Naive thymus-derived CD4-positive, alpha-beta T cell (primary cell): ENCODE results near the gene TRIM41. TPM values are rescaled to one million over a fixed set of nuclear protein-coding genes. Genes with fewer than 3 reads are reported as not detected.

Experiments used
- ATAC-seq: fragments of 150-1000 bp; cut with Tn5 transposase; 2 replicates; pipeline ENCODE4 v1.10.0; 2021; ENCODE audit warnings: mild to moderate bottlenecking, moderate library complexity
- CTCF ChIA-PET: fragments of 350-600 bp; sonication (Branson Sonifier 250); formaldehyde crosslinking; loops from one replicate; lab custom pipeline; 2021; ENCODE audit warnings: antibody characterized with exemption; lab: Charles Lee
- POLR2A ChIA-PET: fragments of 350-600 bp; sonication (Branson Sonifier 250); formaldehyde crosslinking; loops from one replicate; lab custom pipeline; 2021; ENCODE audit warnings: antibody characterized with exemption, inconsistent platforms; lab: Charles Lee
- DNase-seq, 9 donors: peaks; one replicate each; pipeline versions ENCODE4 v3.0.0 to v3.0.0-alpha.2; 2020 to 2022; ENCODE audit warnings: mixed read lengths in 1 of 9
- H3K27ac ChIP-seq: one replicate; pipeline ENCODE4 v1.7.0; 2013; ENCODE audit warnings: mild to moderate bottlenecking, low read depth, low read length, moderate library complexity
- H3K27me3 ChIP-seq, 2 donors: one replicate each; pipeline ENCODE4 v1.7.0; 2013; ENCODE audit warnings: low read length in 2 of 2, mild to moderate bottlenecking in 2 of 2, moderate library complexity in 2 of 2; ENCODE audit not compliant: control insufficient read depth in 2 of 2, insufficient read depth in 2 of 2
- H3K36me3 ChIP-seq, 3 experiments: 1 replicate in 2 of 3; 2 replicates in 1 of 3; pipeline ENCODE4 v1.7.0; 2013; ENCODE audit warnings: low read length in 3 of 3, mild to moderate bottlenecking in 3 of 3, moderate library complexity in 1 of 3; ENCODE audit not compliant: insufficient read depth in 3 of 3, control insufficient read depth in 2 of 3
- H3K4me1 ChIP-seq, 2 donors: one replicate each; pipeline ENCODE4 v1.7.0; 2013; ENCODE audit warnings: low read length in 2 of 2, mild to moderate bottlenecking in 2 of 2, moderate library complexity in 1 of 2; ENCODE audit not compliant: control insufficient read depth in 2 of 2, insufficient read depth in 2 of 2
- H3K4me3 ChIP-seq: 2 replicates; pipeline ENCODE4 v1.7.0; 2013; ENCODE audit warnings: mild to moderate bottlenecking, low read length
- H3K9me3 ChIP-seq, 3 experiments: 1 replicate in 2 of 3; 2 replicates in 1 of 3; pipeline ENCODE4 v1.7.0; 2013; ENCODE audit warnings: low read length in 3 of 3; ENCODE audit not compliant: control insufficient read depth in 2 of 3
- H3K27ac Mint-ChIP-seq, 9 donors: one replicate each; pipeline ENCODE4 v1.8.0; 2020 to 2022; ENCODE audit warnings: mixed read lengths in 9 of 9, mild to moderate bottlenecking in 8 of 9, moderate library complexity in 5 of 9, inconsistent platforms in 2 of 9
- H3K27me3 Mint-ChIP-seq, 5 donors: one replicate each; pipeline ENCODE4 v1.8.0; 2021 to 2022; ENCODE audit warnings: mixed read lengths in 5 of 5, mild to moderate bottlenecking in 1 of 5
- H3K36me3 Mint-ChIP-seq, 5 donors: one replicate each; pipeline ENCODE4 v1.8.0; 2020 to 2022; ENCODE audit warnings: mixed read lengths in 5 of 5, mild to moderate bottlenecking in 3 of 5, inconsistent platforms in 1 of 5
- H3K4me1 Mint-ChIP-seq, 7 donors: one replicate each; pipeline ENCODE4 v1.8.0; 2020 to 2022; ENCODE audit warnings: mixed read lengths in 7 of 7, mild to moderate bottlenecking in 3 of 7, inconsistent platforms in 1 of 7
- H3K4me3 Mint-ChIP-seq, 10 donors: one replicate each; pipeline ENCODE4 v1.8.0; 2020 to 2022; ENCODE audit warnings: mild to moderate bottlenecking in 10 of 10, mixed read lengths in 10 of 10, moderate library complexity in 6 of 10, inconsistent platforms in 2 of 10
- H3K9me3 Mint-ChIP-seq, 11 donors: one replicate each; pipeline ENCODE4 v1.8.0; 2020 to 2022; ENCODE audit warnings: mixed read lengths in 11 of 11, mild to moderate bottlenecking in 4 of 11, inconsistent platforms in 1 of 11, moderate library complexity in 1 of 11
- intact Hi-C, 2 donors: fragments of 100-400 bp; cut with micrococcal nuclease; formaldehyde crosslinking; loops; one replicate each; pipeline ENCODE4 v1.15.1; 2023
- polyA plus RNA-seq, 2 donors: library from polyadenylated mRNA; unstranded; fragments of 300-500 nt; fragmentation: Illumina TruSeq; gene quantifications; one replicate each; pipeline ENCODE4 v1.2.3, GENCODE V29; 2021
- total RNA-seq, 6 experiments: library from RNA in 5 of 6; stranded (reverse) in 5 of 6; gene quantifications; 1 replicate in 5 of 6; 2 replicates in 1 of 6; pipeline ENCODE4 v1.2.3 and lab custom pipeline; 2021 to 2026

Gene TRIM41
- total and polyA plus RNA-seq, 7 experiments from 2014 or later: 0.72 to 36.5 (median 31.0) TPM

GRCh38 chr5:181233088-181233800, 10.2 kb downstream of the TRIM41 start:
- CTCF ChIA-PET: interaction anchor here (0.9 kb wide), 1 partner anchor 18 kb away, joined by 3 read pairs; no protein-coding TSS in a partner anchor
- Mint-ChIP-seq H3K27ac (peak overlapping the region in 8 of 9 donors; percentile 33 to 84 (median 65)), H3K4me3 (no peak overlapping the region), H3K9me3 (peaks cover 0 to under 1% (median 0%) of the 10 kb centered on the region in 11 donors), H3K36me3 (peaks cover 5 to 64% (median 45%) of the 10 kb centered on the region in 5 donors), H3K27me3 (no peaks in the 10 kb centered on the region), H3K4me1 (peaks cover 21 to 41% (median 29%) of the 10 kb centered on the region in 7 donors)
- Histone ChIP-seq H3K4me3 (no peak overlapping the region), H3K27me3 (no peaks in the 10 kb centered on the region), H3K27ac (no peak overlapping the region), H3K4me1 (peaks cover 0 to 5% of the 10 kb centered on the region in 2 donors), H3K36me3 (peaks cover 24 to 83% (median 28%) of the 10 kb centered on the region in 3 experiments), H3K9me3 (no peaks in the 10 kb centered on the region)
- intact Hi-C loops: no loop called here
- POLR2A ChIA-PET: interaction anchor here (0.6 to 14.6 kb wide), 6 partner anchors 10 to 37 kb away, joined by 3 to 241 read pairs (median 3); partner anchors contain the start of genes RACK1 and TRIM52
- no peak for DNase-seq
- ATAC-seq: no peak

GRCh38 chr5:181233801-181234454, 10.8 kb downstream of the TRIM41 start:
- H3K4me1 ChIP-seq: peaks cover 0 to 5% of the 10 kb centered on the region in 2 donors
- ATAC-seq (no peak), DNase-seq (no peak)
- Mint-ChIP-seq H3K4me3 (no peak overlapping the region), H3K9me3 (peaks cover 0 to 3% (median 0%) of the 10 kb centered on the region in 11 donors), H3K36me3 (peaks cover 9 to 71% (median 50%) of the 10 kb centered on the region in 5 donors), H3K27me3 (no peaks in the 10 kb centered on the region), H3K27ac (peak overlapping the region in 3 of 9 donors; percentile 62 to 71 (median 68)), H3K4me1 (peaks cover 21 to 46% (median 31%) of the 10 kb centered on the region in 7 donors)
- intact Hi-C loops: no loop called here
- POLR2A ChIA-PET: interaction anchor here (0.6 to 14.6 kb wide), 6 partner anchors 9 to 1616 kb away, joined by 3 to 241 read pairs (median 6); partner anchors contain the start of genes RACK1, TRIM41 and TRIM52
- CTCF ChIA-PET: no interaction called here
- no peak overlapping the region for H3K4me3 ChIP-seq
- H3K27ac ChIP-seq: no peak overlapping the region
- no peaks in the 10 kb centered on the region for H3K27me3 ChIP-seq
- H3K9me3 ChIP-seq: no peaks in the 10 kb centered on the region
- H3K36me3 ChIP-seq: peaks cover 30 to 90% (median 30%) of the 10 kb centered on the region in 3 experiments

GRCh38 chr5:181234455-181235306, 11.6 kb downstream of the TRIM41 start:
- H3K27ac ChIP-seq: no peak overlapping the region
- peaks cover 36 to 94% (median 37%) of the 10 kb centered on the region in 3 experiments for H3K36me3 ChIP-seq
- no peaks in the 10 kb centered on the region for H3K9me3 ChIP-seq
- peaks cover 0 to 3% (median 0%) of the 10 kb centered on the region in 11 donors for H3K9me3 Mint-ChIP-seq
- DNase-seq (no peak), ATAC-seq (no peak)
- H3K36me3 Mint-ChIP-seq: peaks cover 14 to 71% (median 53%) of the 10 kb centered on the region in 5 donors
- peak overlapping the region in 6 of 9 donors; percentile 15 to 78 (median 23) for H3K27ac Mint-ChIP-seq
- peaks cover 15 to 44% (median 31%) of the 10 kb centered on the region in 7 donors for H3K4me1 Mint-ChIP-seq
- peaks cover 0 to 5% of the 10 kb centered on the region in 2 donors for H3K4me1 ChIP-seq
- CTCF ChIA-PET: no interaction called here
- no peak overlapping the region for H3K4me3 Mint-ChIP-seq
- POLR2A ChIA-PET: interaction anchor here (0.6 to 14.6 kb wide), 8 partner anchors 8 to 1617 kb away, joined by 3 to 241 read pairs (median 4); partner anchors contain the start of genes RACK1 and TRIM41
- intact Hi-C loops: no loop called here
- no peaks in the 10 kb centered on the region for H3K27me3 Mint-ChIP-seq
- no peak overlapping the region for H3K4me3 ChIP-seq
- no peaks in the 10 kb centered on the region for H3K27me3 ChIP-seq

- no peak overlapping the region for H3K4me3 Mint-ChIP-seq
- H3K27me3 Mint-ChIP-seq: no peaks in the 10 kb centered on the region
- H3K36me3 ChIP-seq: peaks cover 36 to 96% (median 37%) of the 10 kb centered on the region in 3 experiments
- peaks cover 0 to 5% of the 10 kb centered on the region in 2 donors for H3K4me1 ChIP-seq
- H3K9me3 Mint-ChIP-seq: peaks cover 0 to 3% (median 0%) of the 10 kb centered on the region in 11 donors
- H3K27ac ChIP-seq: no peak overlapping the region
- no peaks in the 10 kb centered on the region for H3K9me3 ChIP-seq
- intact Hi-C loops: no loop called here
- no peak for ATAC-seq
- peaks cover 14 to 70% (median 52%) of the 10 kb centered on the region in 5 donors for H3K36me3 Mint-ChIP-seq
- DNase-seq: no peak
- ChIA-PET POLR2A (interaction anchor here (0.9 to 14.6 kb wide), 6 partner anchors 8 to 43 kb away, joined by 3 to 241 read pairs (median 4); partner anchors contain the start of genes RACK1 and TRIM41), CTCF (no interaction called here)
- no peaks in the 10 kb centered on the region for H3K27me3 ChIP-seq
- H3K27ac Mint-ChIP-seq: peak overlapping the region in 7 of 9 donors; percentile 3 to 78 (median 21)
- no peak overlapping the region for H3K4me3 ChIP-seq
- peaks cover 11 to 39% (median 27%) of the 10 kb centered on the region in 7 donors for H3K4me1 Mint-ChIP-seq
Measured at GRCh38 chr5:181235323-181235688, 12.2 kb downstream of the TRIM41 start.

- no peak for ATAC-seq
- no peaks in the 10 kb centered on the region for H3K27me3 ChIP-seq
- Mint-ChIP-seq H3K4me3 (no peak overlapping the region), H3K27me3 (no peaks in the 10 kb centered on the region), H3K4me1 (peaks cover 11 to 38% (median 23%) of the 10 kb centered on the region in 7 donors), H3K9me3 (peaks cover 0 to 3% (median 0%) of the 10 kb centered on the region in 11 donors), H3K36me3 (peaks cover 14 to 66% (median 52%) of the 10 kb centered on the region in 5 donors), H3K27ac (peak overlapping the region in 3 of 9 donors; percentile 5 to 62 (median 32))
- no peak overlapping the region for H3K27ac ChIP-seq
- DNase-seq: no peak
- CTCF ChIA-PET: no interaction called here
- intact Hi-C loops: no loop called here
- H3K4me1 ChIP-seq: peaks cover 0 to under 1% of the 10 kb centered on the region in 2 donors
- H3K4me3 ChIP-seq: no peak overlapping the region
- POLR2A ChIA-PET: interaction anchor here (0.9 to 14.6 kb wide), 7 partner anchors 7 to 44 kb away, joined by 3 to 241 read pairs (median 3); partner anchors contain the start of genes RACK1 and TRIM41
- no peaks in the 10 kb centered on the region for H3K9me3 ChIP-seq
- H3K36me3 ChIP-seq: peaks cover 36 to 96% (median 37%) of the 10 kb centered on the region in 3 experiments
Measured at GRCh38 chr5:181235689-181236366, 12.7 kb downstream of the TRIM41 start.
